GM12878 (cell line): ENCODE data around the gene HK3. TPM values are rescaled to one million over a fixed set of nuclear protein-coding genes. Genes with fewer than 3 reads are reported as not detected.

Experiments
- ATAC-seq: fragments of 200-7000 bp; cut with Tn5 transposase; 3 replicates; pipeline ENCODE4 v1.9.1; 2020; ENCODE audit warnings: mild to moderate bottlenecking, moderate library complexity
- BruUV-seq: library from RNA; stranded (reverse); fragments of 400-500 nt; replicated peaks from 2 replicates; lab custom pipeline; 2021; lab: Mats Ljungman, UMichigan
- CTCF ChIA-PET: fragments of 300-600 bp; sonication (Branson Sonifier 250); formaldehyde crosslinking; extraction: SDS; loops from one replicate; lab custom pipeline; 2021; ENCODE audit warnings: inconsistent platforms; lab: Yijun Ruan, JAX
- POLR2A ChIA-PET: fragments of 350-600 bp; formaldehyde crosslinking; extraction: SDS; loops from one replicate; lab custom pipeline; 2021; ENCODE audit warnings: inconsistent platforms; lab: Charles Lee
- RAD21 ChIA-PET: fragments of 300-600 bp; sonication (Branson Sonifier 250); formaldehyde crosslinking; loops from one replicate; lab custom pipeline; 2023; ENCODE audit warnings: antibody characterized with exemption; ENCODE audit not compliant: unreplicated experiment; lab: Charles Lee
- SMC1A ChIA-PET: fragments of 300-600 bp; sonication (Branson Sonifier 250); formaldehyde crosslinking; loops from one replicate; lab custom pipeline; 2023; ENCODE audit not compliant: unreplicated experiment, uncharacterized antibody; lab: Charles Lee
- DNase-seq: peaks from one replicate; pipeline ENCODE4 v3.0.0-alpha.2; 2011; ENCODE audit warnings: low read depth, low spot score
- FAIRE-seq: peaks from 3 replicates; lab custom pipeline; 2011; peaks lifted over from hg19 to GRCh38; lab: Jason Lieb, UNC
- H2AFZ ChIP-seq: 2 replicates; pipeline ENCODE4 v1.6.0; 2011; ENCODE audit warnings: low read depth, low read length, control low read depth; ENCODE audit not compliant: control insufficient read depth
- H3K27ac ChIP-seq: 2 replicates; pipeline ENCODE4 v1.5.1; 2011; ENCODE audit warnings: control low read depth; ENCODE audit not compliant: control insufficient read depth, insufficient read depth
- H3K27me3 ChIP-seq, 2 experiments: replicated peaks in 1 of 2; 2 replicates each; pipeline versions ENCODE4 v1.6.0 to v1.6.1; 2011; ENCODE audit warnings: low read length in 1 of 2; ENCODE audit not compliant: control insufficient read depth in 2 of 2, insufficient read depth in 2 of 2
- H3K36me3 ChIP-seq, 2 experiments: 2 replicates each; pipeline ENCODE4 v1.5.1; 2011; ENCODE audit warnings: low read length in 1 of 2; ENCODE audit not compliant: control insufficient read depth in 2 of 2, insufficient read depth in 2 of 2
- H3K4me1 ChIP-seq: 2 replicates; pipeline ENCODE4 v1.6.1; 2011; ENCODE audit warnings: mild to moderate bottlenecking, low read length, moderate library complexity, mixed read lengths; ENCODE audit not compliant: control insufficient read depth, insufficient read depth
- H3K4me2 ChIP-seq: 2 replicates; pipeline ENCODE4 v1.6.0; 2011; ENCODE audit warnings: control low read depth; ENCODE audit not compliant: control insufficient read depth, insufficient read depth
- H3K4me3 ChIP-seq: fragments of 200-600 bp; sonication (generic); 2 replicates; pipeline ENCODE4 v1.5.1; 2016
- H3K79me2 ChIP-seq: 2 replicates; pipeline ENCODE4 v1.6.0; 2011; ENCODE audit warnings: low read length; ENCODE audit not compliant: control insufficient read depth, insufficient read depth
- H3K9ac ChIP-seq: 2 replicates; pipeline ENCODE4 v1.8.0; 2011; ENCODE audit warnings: low read length, control low read depth, mixed read lengths; ENCODE audit not compliant: control insufficient read depth, insufficient read depth
- H3K9me3 ChIP-seq: replicated peaks from 3 replicates; pipeline ENCODE4 v1.5.1; 2011; ENCODE audit warnings: mild to moderate bottlenecking, low read length; ENCODE audit not compliant: control insufficient read depth, insufficient read depth
- H4K20me1 ChIP-seq: 2 replicates; pipeline ENCODE4 v1.6.0; 2011; ENCODE audit not compliant: control insufficient read depth, insufficient read depth
- ATF2 ChIP-seq: IDR thresholded peaks from 2 replicates; pipeline ENCODE4 v1.6.1; 2012; ENCODE audit warnings: low read length, inconsistent platforms
- ATF3 ChIP-seq: IDR thresholded peaks from 2 replicates; pipeline ENCODE4 v1.6.1; 2011; ENCODE audit warnings: low read depth, mild to moderate bottlenecking, low read length, moderate library complexity, borderline replicate concordance; ENCODE audit errors: extremely low read depth
- BMI1 ChIP-seq: fragments of 450-650 bp; IDR thresholded peaks from 2 replicates; pipeline ENCODE4 v1.6.1; 2016; ENCODE audit warnings: mild to moderate bottlenecking, moderate library complexity, borderline replicate concordance
- E2F4 ChIP-seq: IDR thresholded peaks from 2 replicates; pipeline ENCODE4 v1.6.1; 2012; ENCODE audit warnings: low read depth, low read length, improper control_type of control experiment
- E2F8 ChIP-seq: fragments of 450-650 bp; IDR thresholded peaks from 2 replicates; pipeline ENCODE4 v1.6.1; 2018; ENCODE audit warnings: mild to moderate bottlenecking, low read depth, moderate library complexity; ENCODE audit not compliant: partially characterized antibody
- EED ChIP-seq: sonication (generic); IDR thresholded peaks from 2 replicates; pipeline ENCODE4 v1.6.1; 2016; ENCODE audit warnings: antibody characterized with exemption, low read depth
- EGR1 ChIP-seq, 2 experiments: IDR thresholded peaks; 1 replicate in 1 of 2; 2 replicates in 1 of 2; pipeline ENCODE4 v1.6.1; 2011 to 2012; ENCODE audit warnings: low read depth in 2 of 2, low read length in 2 of 2, borderline replicate concordance in 1 of 2, mild to moderate bottlenecking in 1 of 2, moderate library complexity in 1 of 2
- RCOR1 ChIP-seq: conservative IDR thresholded peaks from 2 replicates; pipeline ENCODE4 v1.6.1; 2012; ENCODE audit warnings: low read depth, low read length, improper control_type of control experiment
- RELA ChIP-seq: fragments of 450-650 bp; IDR thresholded peaks from 2 replicates; pipeline ENCODE4 v1.8.0; 2014; ENCODE audit warnings: borderline replicate concordance; ENCODE audit not compliant: partially characterized antibody
- SREBF1 ChIP-seq: IDR thresholded peaks from 2 replicates; pipeline ENCODE4 v1.6.1; 2012; ENCODE audit warnings: mild to moderate bottlenecking, low read length
- ZNF207 ChIP-seq: fragments of 450-650 bp; IDR thresholded peaks from 2 replicates; pipeline ENCODE4 v1.6.1; 2014; ENCODE audit warnings: antibody characterized with exemption, mild to moderate bottlenecking, borderline replicate concordance
- WGBS: methylation state at CpG from one replicate; pipeline ENCODE4 v1.1.6; 2016; ENCODE audit warnings: low lambda C conversion rate; ENCODE audit not compliant: insufficient replicate concordance, insufficient coverage; ENCODE audit errors: missing lambda C conversion rate; 5-methylcytosine and 5-hydroxymethylcytosine counted together
- in situ Hi-C: fragments of 300-500 bp; cut with MboI; formaldehyde crosslinking; loops from 9 replicates; pipeline ENCODE4 v1.14.3; 2018; ENCODE audit warnings: mixed read lengths
- intact Hi-C: fragments of 100-400 bp; cut with micrococcal nuclease; formaldehyde crosslinking; loops from one replicate; pipeline ENCODE4 v1.14.2; 2022; ENCODE audit not compliant: unreplicated experiment
- polyA plus RNA-seq, 11 experiments: library from polyadenylated mRNA; depleted of rRNA in 4 of 11; unstranded in 6 of 11; stranded (reverse) in 5 of 11; fragments of >200 nt; fragmentation: Nextera tagmentation in 4 of 11; fragmentation: Illumina TruSeq in 1 of 11; extraction: Ambion mirVana in 4 of 11; extraction: Trizol in 1 of 11; gene quantifications; 1 replicate in 1 of 11; 2 replicates in 10 of 11; pipeline versions ENCODE4 v1.2.1 to v1.2.3, GENCODE V29; 2011 to 2016; ENCODE audit warnings: inconsistent platforms in 2 of 11, missing spikeins in 2 of 11, low read depth in 1 of 11
- total RNA-seq, 4 experiments: library from RNA; depleted of rRNA in 3 of 4; stranded (reverse); fragments of >200 nt in 3 of 4; fragmentation: Illumina TruSeq in 1 of 4; extraction: Trizol in 1 of 4; gene quantifications; 2 replicates each; pipeline versions ENCODE4 v1.2.1 to v1.2.3, GENCODE V29; 2013 to 2021

HK3 gene
- total and polyA plus RNA-seq, 10 of the 15 experiments (the other 5 are each of a cell fraction or from before 2014, with no cell fraction given): 0.13 to 1.3 (median 0.26) TPM; not detected in 4

GRCh38 chr5:176849611-176850227, 49.4 kb downstream of the HK3 start:
- POLR2A ChIA-PET: no interaction called here
- Histone ChIP-seq H3K9me3 (no peaks in the 10 kb centered on the region), H2AFZ (no peak overlapping the region), H3K4me2 (no peak overlapping the region), H3K4me1 (no peaks in the 10 kb centered on the region), H4K20me1 (no peaks in the 10 kb centered on the region)
- CTCF ChIA-PET: interaction anchor here (0.6 kb wide), 2 partner anchors 30 to 178 kb away, joined by 3 to 4 read pairs; no protein-coding TSS in a partner anchor
- SMC1A ChIA-PET: no interaction called here
- intact Hi-C loops: no loop called here
- BruUV-seq: no TSS peak
- TF ChIP-seq EED (no peak), BMI1 (no peak), RCOR1 (no peak), E2F4 (no peak), ATF2 (no peak), EGR1 (IDR thresholded peaks at IDR 0.05; ENCODE audit: borderline replicate concordance in 1 of 2, low read depth in 2 of 2, low read length in 2 of 2) (no peak), RELA (no peak), SREBF1 (no peak), ZNF207 (no peak), ATF3 (no peak), E2F8 (no peak)
- TF ChIP-seq, all 136 proteins: peak for 0
- FAIRE-seq (no peak), ATAC-seq (no peak), DNase-seq (no peak)
- Histone ChIP-seq H3K9ac (no peak overlapping the region), H3K27me3 (peaks cover 0 to 2% of the 10 kb centered on the region in 2 experiments; a peak in 2 of 4 replicates), H3K4me3 (no peak overlapping the region), H3K27ac (no peak overlapping the region), H3K36me3 (no peaks in the 10 kb centered on the region), H3K79me2 (no peaks in the 10 kb centered on the region)
- 13% methylated on average over 7 of the region's 7 CpGs for WGBS
- in situ Hi-C loops: no loop called here
- RAD21 ChIA-PET: no interaction called here
